PFSK-1 (cell line): Measurements from ENCODE around the gene PLCD1.

Experiments used
- FOXP2 ChIP-seq: optimal IDR thresholded peaks from 2 replicates; pipeline ENCODE3; 2011; ENCODE audit warnings: borderline replicate concordance, control low read depth, inconsistent platforms; ENCODE audit not compliant: insufficient read depth; ENCODE audit errors: extremely low read length, extremely low read depth
- POLR2AphosphoS5 ChIP-seq: IDR thresholded peaks from 2 replicates; pipeline ENCODE4 v1.6.1; 2012; ENCODE audit warnings: low read depth, mild to moderate bottlenecking, control low read depth, low read length, moderate library complexity
- SIN3A ChIP-seq: IDR thresholded peaks from 2 replicates; pipeline ENCODE4 v1.6.1; 2012; ENCODE audit warnings: mild to moderate bottlenecking, low read length, moderate library complexity, borderline replicate concordance; ENCODE audit not compliant: insufficient read depth
- TAF1 ChIP-seq: IDR thresholded peaks from 2 replicates; pipeline ENCODE4 v1.6.1; 2012; ENCODE audit warnings: low read length, control low read depth, borderline replicate concordance; ENCODE audit not compliant: insufficient read depth
- TF ChIP-seq, protein P1 (sequence below), 2 experiments: IDR thresholded peaks; 2 replicates each; pipeline versions ENCODE4 v1.6.1 to v1.8.0; 2011 to 2012; ENCODE audit warnings: low read depth in 2 of 2, low read length in 2 of 2, control low read depth in 1 of 2, inconsistent platforms in 1 of 2, mild to moderate bottlenecking in 1 of 2, moderate library complexity in 1 of 2; ENCODE audit not compliant: insufficient read depth in 1 of 2

PLCD1 gene

DNA sequence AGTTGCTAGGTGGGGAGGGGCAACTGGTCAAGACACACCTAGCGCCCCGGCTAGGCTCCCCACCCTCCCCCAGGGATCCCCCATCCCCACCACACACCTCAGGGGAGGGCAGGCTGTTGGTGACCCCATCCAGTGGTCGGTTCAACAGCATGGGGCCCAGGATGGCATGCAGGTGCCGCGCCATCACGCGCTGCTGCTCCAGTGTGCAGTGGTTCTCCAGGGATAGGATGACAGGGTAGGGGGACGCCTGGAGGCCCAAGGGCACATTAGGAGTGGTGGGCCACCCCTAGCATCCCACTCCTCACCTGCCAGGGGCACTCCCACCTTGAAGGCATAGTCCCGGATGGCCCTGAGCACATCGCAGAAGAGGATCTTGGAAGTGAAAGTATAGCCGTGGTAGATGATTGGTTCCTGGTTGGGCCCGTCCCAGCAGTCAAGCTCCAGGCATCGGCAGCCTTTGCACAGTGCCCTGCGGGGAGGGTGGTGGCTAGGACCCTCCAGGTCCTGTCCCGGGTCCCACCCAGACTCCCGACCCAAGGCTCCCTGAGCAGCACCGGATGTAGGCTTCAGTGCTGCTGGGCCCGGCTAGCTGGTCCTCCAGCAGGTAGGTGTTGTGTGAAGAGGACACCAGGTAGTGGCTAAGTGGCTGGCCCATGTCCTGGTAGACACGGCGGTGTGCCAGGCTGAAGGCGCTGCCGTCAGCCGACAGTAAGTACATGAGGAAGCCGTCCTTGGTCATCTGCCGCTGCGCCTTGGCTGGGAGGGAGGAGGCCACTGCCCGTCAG is 19.4 kb downstream of the PLCD1 start:
- no peak for TF ChIP-seq POLR2AphosphoS5
- no peak for TF ChIP-seq FOXP2
- TF ChIP-seq TAF1 = no peak
- TF ChIP-seq, protein P1, sequence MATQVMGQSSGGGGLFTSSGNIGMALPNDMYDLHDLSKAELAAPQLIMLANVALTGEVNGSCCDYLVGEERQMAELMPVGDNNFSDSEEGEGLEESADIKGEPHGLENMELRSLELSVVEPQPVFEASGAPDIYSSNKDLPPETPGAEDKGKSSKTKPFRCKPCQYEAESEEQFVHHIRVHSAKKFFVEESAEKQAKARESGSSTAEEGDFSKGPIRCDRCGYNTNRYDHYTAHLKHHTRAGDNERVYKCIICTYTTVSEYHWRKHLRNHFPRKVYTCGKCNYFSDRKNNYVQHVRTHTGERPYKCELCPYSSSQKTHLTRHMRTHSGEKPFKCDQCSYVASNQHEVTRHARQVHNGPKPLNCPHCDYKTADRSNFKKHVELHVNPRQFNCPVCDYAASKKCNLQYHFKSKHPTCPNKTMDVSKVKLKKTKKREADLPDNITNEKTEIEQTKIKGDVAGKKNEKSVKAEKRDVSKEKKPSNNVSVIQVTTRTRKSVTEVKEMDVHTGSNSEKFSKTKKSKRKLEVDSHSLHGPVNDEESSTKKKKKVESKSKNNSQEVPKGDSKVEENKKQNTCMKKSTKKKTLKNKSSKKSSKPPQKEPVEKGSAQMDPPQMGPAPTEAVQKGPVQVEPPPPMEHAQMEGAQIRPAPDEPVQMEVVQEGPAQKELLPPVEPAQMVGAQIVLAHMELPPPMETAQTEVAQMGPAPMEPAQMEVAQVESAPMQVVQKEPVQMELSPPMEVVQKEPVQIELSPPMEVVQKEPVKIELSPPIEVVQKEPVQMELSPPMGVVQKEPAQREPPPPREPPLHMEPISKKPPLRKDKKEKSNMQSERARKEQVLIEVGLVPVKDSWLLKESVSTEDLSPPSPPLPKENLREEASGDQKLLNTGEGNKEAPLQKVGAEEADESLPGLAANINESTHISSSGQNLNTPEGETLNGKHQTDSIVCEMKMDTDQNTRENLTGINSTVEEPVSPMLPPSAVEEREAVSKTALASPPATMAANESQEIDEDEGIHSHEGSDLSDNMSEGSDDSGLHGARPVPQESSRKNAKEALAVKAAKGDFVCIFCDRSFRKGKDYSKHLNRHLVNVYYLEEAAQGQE (IDR thresholded peaks at IDR 0.05; ENCODE audit: insufficient read depth in 1 of 2, low read depth in 2 of 2, low read length in 2 of 2) = no peak
- no peak for TF ChIP-seq SIN3A

DNA sequence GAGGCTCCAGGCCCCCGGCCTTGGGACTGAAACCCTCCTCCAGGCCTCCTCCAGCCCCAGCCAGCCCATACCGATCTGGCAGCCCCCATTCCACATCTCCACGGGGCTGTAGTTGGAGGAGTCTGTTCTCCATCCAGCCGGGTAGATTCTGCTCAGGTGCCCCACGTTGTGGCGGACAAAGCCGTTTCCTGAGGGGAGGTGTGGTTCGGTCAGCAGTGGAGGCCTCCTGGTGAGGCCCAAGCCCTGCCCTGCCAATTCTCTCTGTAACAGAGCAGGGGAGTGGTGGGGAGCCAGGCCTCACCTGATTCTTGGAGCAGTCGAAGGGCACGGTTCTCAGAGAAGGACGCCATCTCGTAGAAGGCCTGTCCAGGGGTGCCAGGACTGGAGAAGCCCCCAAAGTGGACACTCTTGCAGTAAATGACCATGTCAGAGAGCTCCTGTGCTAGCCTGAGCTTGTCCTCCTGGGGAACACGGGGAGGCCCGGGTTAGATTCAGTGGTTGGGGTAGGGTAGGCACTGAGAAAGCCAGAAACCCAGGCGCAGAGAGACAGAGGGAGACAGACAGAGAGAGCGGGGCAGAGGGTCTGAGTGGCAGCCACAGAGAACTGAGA is 20.4 kb downstream of the PLCD1 start:
- TF ChIP-seq TAF1 (no peak), FOXP2 (no peak), POLR2AphosphoS5 (no peak), SIN3A (no peak)
- TF ChIP-seq, protein P1 (IDR thresholded peaks at IDR 0.05; ENCODE audit: insufficient read depth in 1 of 2, low read depth in 2 of 2, low read length in 2 of 2) = no peak

DNA sequence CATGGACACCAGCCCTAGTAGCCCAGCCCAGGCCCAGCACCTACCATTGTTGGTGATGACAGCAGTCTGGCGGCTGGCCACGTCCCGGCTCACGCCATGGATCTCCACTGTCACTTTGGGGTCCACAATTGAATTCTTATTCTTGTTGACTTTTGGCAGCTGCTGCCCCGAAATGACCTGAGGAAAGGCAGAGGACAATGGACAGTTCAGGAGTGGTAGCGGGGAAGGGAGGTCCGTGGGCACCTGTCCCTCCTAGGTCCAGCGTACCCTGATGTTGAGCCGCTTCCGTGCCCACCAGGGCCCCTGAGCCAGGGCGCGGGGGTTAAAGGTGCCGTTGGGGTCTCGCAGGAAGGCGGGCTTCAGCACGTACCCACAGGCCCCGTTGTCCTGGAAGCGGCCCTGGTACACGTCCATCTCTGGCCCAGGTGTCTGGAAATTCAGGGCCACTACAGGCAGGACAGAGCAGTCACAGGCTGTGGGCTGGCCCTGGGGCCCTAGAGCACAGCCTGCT is 21.2 kb downstream of the PLCD1 start:
- TF ChIP-seq POLR2AphosphoS5 = no peak
- TF ChIP-seq SIN3A = no peak
- TF ChIP-seq TAF1 = no peak
- TF ChIP-seq, protein P1 (IDR thresholded peaks at IDR 0.05; ENCODE audit: insufficient read depth in 1 of 2, low read depth in 2 of 2, low read length in 2 of 2) = no peak
- no peak for TF ChIP-seq FOXP2

DNA sequence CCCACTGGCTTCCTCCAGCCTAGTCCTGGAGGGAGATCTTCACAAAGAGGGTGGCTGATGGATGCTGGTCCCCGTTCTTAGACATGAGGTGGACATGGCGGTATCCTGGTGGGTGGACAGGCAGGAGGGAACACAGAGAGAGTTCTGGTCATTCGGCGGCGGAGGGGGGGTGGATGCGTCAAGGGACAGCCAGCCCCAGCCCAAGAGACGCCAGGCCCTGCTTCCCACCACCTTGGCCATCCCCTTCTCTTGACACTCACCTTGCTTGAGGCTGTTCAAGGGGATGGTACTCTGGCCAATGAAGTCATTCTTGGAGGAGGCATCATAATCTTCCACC is 21.7 kb downstream of the PLCD1 start:
- no peak for TF ChIP-seq FOXP2
- TF ChIP-seq SIN3A = no peak
- TF ChIP-seq, protein P1 (IDR thresholded peaks at IDR 0.05; ENCODE audit: insufficient read depth in 1 of 2, low read depth in 2 of 2, low read length in 2 of 2) = no peak
- no peak for TF ChIP-seq TAF1
- no peak for TF ChIP-seq POLR2AphosphoS5
